A673 (cell line): ENCODE results near the gene GPR22. TPM values are rescaled to one million over a fixed set of nuclear protein-coding genes. Genes with fewer than 3 reads are reported as not detected.
A peak's percentile ranks its signal among the peaks of the same experiment; 100 is the strongest.

Experiments used
- BruUV-seq: library from RNA; stranded (reverse); fragments of 400-500 nt; replicated peaks from 2 replicates; lab custom pipeline; 2021; lab: Mats Ljungman, UMichigan
- CTCF ChIA-PET: fragments of 300-600 bp; sonication (Branson Sonifier 250); formaldehyde crosslinking; loops from one replicate; lab custom pipeline; 2022; ENCODE audit warnings: antibody characterized with exemption; lab: Charles Lee
- POLR2A ChIA-PET: fragments of 300-600 bp; sonication (Branson Sonifier 250); formaldehyde crosslinking; loops from one replicate; lab custom pipeline; 2022; ENCODE audit warnings: antibody characterized with exemption; ENCODE audit not compliant: low non-redundant PET; lab: Charles Lee
- DNase-seq: peaks from one replicate; pipeline ENCODE4 v3.0.0-alpha.2; 2015; ENCODE audit warnings: low spot score
- H3K27ac ChIP-seq: fragments of 200-600 bp; sonication (generic); 2 replicates; pipeline ENCODE4 v1.5.1; 2016; ENCODE audit warnings: mixed run types, low read depth, mild to moderate bottlenecking, mixed read lengths, antibody characterized with exemption, low read length; ENCODE audit not compliant: poor library complexity, severe bottlenecking
- H3K27me3 ChIP-seq: fragments of 200-600 bp; sonication (generic); replicated peaks from 2 replicates; pipeline ENCODE4 v1.6.1; 2017; ENCODE audit warnings: mixed run types, low read depth, mild to moderate bottlenecking, mixed read lengths, antibody characterized with exemption, low read length; ENCODE audit not compliant: insufficient read depth, poor library complexity
- H3K36me3 ChIP-seq: fragments of 200-600 bp; sonication (generic); 2 replicates; pipeline ENCODE4 v1.6.1; 2016; ENCODE audit warnings: mixed run types, mild to moderate bottlenecking, mixed read lengths, antibody characterized with exemption, low read length; ENCODE audit not compliant: insufficient read depth, poor library complexity, severe bottlenecking
- H3K4me1 ChIP-seq: fragments of 200-600 bp; sonication (generic); 2 replicates; pipeline ENCODE4 v1.6.1; 2017; ENCODE audit warnings: mixed run types, mild to moderate bottlenecking, mixed read lengths, antibody characterized with exemption, low read length; ENCODE audit not compliant: insufficient read depth, poor library complexity, severe bottlenecking
- H3K4me3 ChIP-seq: fragments of 200-600 bp; sonication (generic); 2 replicates; pipeline ENCODE4 v1.5.1; 2016; ENCODE audit warnings: low read depth, mixed run types, mild to moderate bottlenecking, mixed read lengths, low read length; ENCODE audit not compliant: poor library complexity, severe bottlenecking
- H3K9me3 ChIP-seq: fragments of 200-600 bp; sonication (generic); 2 replicates; pipeline ENCODE4 v1.6.1; 2016; ENCODE audit warnings: mixed run types, low read depth, mild to moderate bottlenecking, mixed read lengths, antibody characterized with exemption, low read length; ENCODE audit not compliant: poor library complexity, severe bottlenecking
- EZH2 ChIP-seq: fragments of 200-600 bp; sonication (generic); IDR thresholded peaks from 2 replicates; pipeline ENCODE4 v1.6.1; 2017; ENCODE audit warnings: borderline replicate concordance, low read depth, mild to moderate bottlenecking, mixed read lengths, antibody characterized with exemption, low read length; ENCODE audit not compliant: poor library complexity, severe bottlenecking
- intact Hi-C: fragments of 100-400 bp; cut with micrococcal nuclease; formaldehyde crosslinking; loops from one replicate; pipeline ENCODE4 v1.10.0; 2022; ENCODE audit not compliant: unreplicated experiment
- total RNA-seq: library from RNA; stranded (reverse); gene quantifications from 2 replicates; pipeline ENCODE4 v1.2.3, GENCODE V29; 2021
- TF ChIP-seq, protein P1 (sequence below): fragments of 300-800, 200-600 bp; sonication (generic); conservative IDR thresholded peaks from 2 replicates; pipeline ENCODE4 v1.5.1; 2017; ENCODE audit warnings: low read depth, mild to moderate bottlenecking, antibody characterized with exemption, low read length, moderate library complexity, mixed read lengths

Gene GPR22
- total RNA-seq, 1 experiment from 2014 or later = not detected

DNA sequence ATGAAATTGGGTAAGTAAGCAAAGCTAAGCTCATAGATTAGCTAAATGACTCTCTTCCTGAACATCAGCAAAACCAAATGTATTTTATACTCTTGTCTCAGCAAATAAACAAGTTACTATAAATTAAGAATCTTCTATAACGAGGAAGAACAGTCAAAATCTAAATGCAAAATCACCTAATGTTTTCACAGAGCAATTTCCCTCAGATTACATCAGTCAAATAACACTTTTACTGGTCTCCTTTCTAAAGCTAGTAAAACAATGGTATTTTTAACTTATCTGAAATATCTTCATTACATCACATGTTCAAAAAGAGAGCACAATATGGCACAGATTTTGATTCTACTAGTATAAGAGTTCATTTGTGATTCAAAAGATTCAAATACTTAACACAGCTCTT is 16.5 kb upstream of the GPR22 start:
- Histone ChIP-seq H3K27me3 (no peaks in the 10 kb centered on the region), H3K27ac (no peak overlapping the region), H3K9me3 (no peaks in the 10 kb centered on the region), H3K4me3 (no peak overlapping the region), H3K36me3 (no peaks in the 10 kb centered on the region), H3K4me1 (no peaks in the 10 kb centered on the region)
- ChIA-PET POLR2A (no interaction called here), CTCF (no interaction called here)
- no TSS peak for BruUV-seq
- intact Hi-C loops = no loop called here
- no peak for DNase-seq
- TF ChIP-seq EZH2 = no peak
- TF ChIP-seq, protein P1, sequence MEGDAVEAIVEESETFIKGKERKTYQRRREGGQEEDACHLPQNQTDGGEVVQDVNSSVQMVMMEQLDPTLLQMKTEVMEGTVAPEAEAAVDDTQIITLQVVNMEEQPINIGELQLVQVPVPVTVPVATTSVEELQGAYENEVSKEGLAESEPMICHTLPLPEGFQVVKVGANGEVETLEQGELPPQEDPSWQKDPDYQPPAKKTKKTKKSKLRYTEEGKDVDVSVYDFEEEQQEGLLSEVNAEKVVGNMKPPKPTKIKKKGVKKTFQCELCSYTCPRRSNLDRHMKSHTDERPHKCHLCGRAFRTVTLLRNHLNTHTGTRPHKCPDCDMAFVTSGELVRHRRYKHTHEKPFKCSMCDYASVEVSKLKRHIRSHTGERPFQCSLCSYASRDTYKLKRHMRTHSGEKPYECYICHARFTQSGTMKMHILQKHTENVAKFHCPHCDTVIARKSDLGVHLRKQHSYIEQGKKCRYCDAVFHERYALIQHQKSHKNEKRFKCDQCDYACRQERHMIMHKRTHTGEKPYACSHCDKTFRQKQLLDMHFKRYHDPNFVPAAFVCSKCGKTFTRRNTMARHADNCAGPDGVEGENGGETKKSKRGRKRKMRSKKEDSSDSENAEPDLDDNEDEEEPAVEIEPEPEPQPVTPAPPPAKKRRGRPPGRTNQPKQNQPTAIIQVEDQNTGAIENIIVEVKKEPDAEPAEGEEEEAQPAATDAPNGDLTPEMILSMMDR = no peak

DNA sequence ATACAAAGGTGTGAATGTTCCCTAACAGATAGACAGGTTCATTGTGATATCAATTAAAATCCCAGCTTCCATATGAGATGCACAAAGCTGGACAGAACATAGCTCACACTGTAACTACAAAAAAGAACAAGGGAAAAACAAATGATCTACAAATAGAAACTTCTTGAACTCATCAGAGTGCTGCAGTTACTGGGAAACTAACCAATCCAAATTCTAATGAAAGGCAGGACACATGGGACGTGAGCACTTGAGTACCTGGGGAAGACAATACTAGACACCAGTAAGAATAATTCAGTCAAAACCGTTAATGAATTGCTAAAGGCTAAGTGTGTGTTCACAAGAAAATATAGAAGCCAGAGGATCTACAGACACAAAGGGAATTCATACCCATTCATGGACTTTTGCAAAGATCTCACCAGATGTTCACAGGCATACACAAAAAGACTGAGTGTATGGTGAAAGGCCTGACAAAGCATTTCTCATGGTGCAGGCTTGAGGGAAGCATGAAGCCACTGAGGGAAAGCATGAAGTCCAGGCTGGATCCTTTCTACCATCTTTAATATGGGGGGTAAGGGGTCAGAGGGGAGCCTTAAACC is 7.8 kb upstream of the GPR22 start:
- Histone ChIP-seq H3K4me3 (no peak overlapping the region), H3K4me1 (no peaks in the 10 kb centered on the region), H3K36me3 (no peaks in the 10 kb centered on the region), H3K27me3 (no peaks in the 10 kb centered on the region), H3K27ac (no peak overlapping the region), H3K9me3 (no peaks in the 10 kb centered on the region)
- POLR2A ChIA-PET = no interaction called here
- TF ChIP-seq, protein P1 = no peak
- no peak for TF ChIP-seq EZH2
- no TSS peak for BruUV-seq
- no peak for DNase-seq
- CTCF ChIA-PET = no interaction called here
- intact Hi-C loops = no loop called here

- intact Hi-C loops = loop anchor here (1.0 to 2.0 kb wide), 2 partner anchors 262 to 415 kb away; no protein-coding TSS in a partner anchor
- no peaks in the 10 kb centered on the region for H3K9me3 ChIP-seq
- BruUV-seq = no TSS peak
- H3K36me3 ChIP-seq = no peaks in the 10 kb centered on the region
- POLR2A ChIA-PET = no interaction called here
- H3K4me1 ChIP-seq = no peaks in the 10 kb centered on the region
- no peaks in the 10 kb centered on the region for H3K27me3 ChIP-seq
- no peak overlapping the region for H3K27ac ChIP-seq
- TF ChIP-seq, protein P1 = peak; percentile 74
- no peak for TF ChIP-seq EZH2
- CTCF ChIA-PET = interaction anchor here (0.5 to 2.4 kb wide), 7 partner anchors 38 to 417 kb away, joined by 3 to 8 read pairs (median 4); no protein-coding TSS in a partner anchor
- no peak overlapping the region for H3K4me3 ChIP-seq
- peak; percentile 71 for DNase-seq
Observed at GRCh38 chr7:107463139-107464078, 6.4 kb upstream of the GPR22 start.
